Esophagus squamous epithelium (tissue), 5 donors: Measurements from ENCODE around the gene MUC15. TPM values are rescaled to one million over a fixed set of nuclear protein-coding genes. Genes with fewer than 3 reads are reported as not detected.
A peak's percentile ranks its signal among the peaks of the same experiment; 100 is the strongest.

Experiments
- DNase-seq: peaks from one replicate; lab custom pipeline; 2025; lab: John Stamatoyannopoulos, UW
- H3K27ac ChIP-seq, 4 donors: fragments of 200-600 bp; sonication (generic); one replicate each; pipeline ENCODE4 v1.5.1; 2016 to 2019; ENCODE audit warnings: mild to moderate bottlenecking in 1 of 4
- H3K27me3 ChIP-seq, 4 donors: fragments of 200-600 bp; sonication (generic); 1 replicate in 3 of 4; 2 replicates in 1 of 4; pipeline versions ENCODE4 v1.5.1 to v1.6.0; 2017 to 2021; ENCODE audit warnings: antibody characterized with exemption in 1 of 4
- H3K36me3 ChIP-seq, 3 donors: fragments of 200-600 bp; sonication (generic); one replicate each; pipeline ENCODE4 v1.5.1; 2016 to 2019
- H3K4me1 ChIP-seq, 3 donors: fragments of 200-600 bp; sonication (generic); one replicate each; pipeline ENCODE4 v1.5.1; 2017 to 2019
- H3K4me3 ChIP-seq, 4 donors: fragments of 200-600 bp; sonication (generic); 1 replicate in 3 of 4; 2 replicates in 1 of 4; pipeline ENCODE4 v1.5.1; 2016 to 2019; ENCODE audit warnings: mild to moderate bottlenecking in 2 of 4, moderate library complexity in 1 of 4
- H3K9me3 ChIP-seq, 3 donors: fragments of 200-600 bp; sonication (generic); one replicate each; pipeline ENCODE4 v1.5.1; 2016 to 2019
- POLR2A ChIP-seq, 4 donors: fragments of 450-650 bp; IDR thresholded peaks; one replicate each; pipeline ENCODE4 v1.6.1; 2017; ENCODE audit warnings: antibody characterized with exemption in 4 of 4, mild to moderate bottlenecking in 4 of 4, moderate library complexity in 3 of 4
- WGBS, 2 donors: methylation state at CpG; one replicate each; pipeline ENCODE4 v1.1.5; 2018; 5-methylcytosine and 5-hydroxymethylcytosine counted together
- intact Hi-C: fragments of 100-400 bp; cut with DNase I; formaldehyde crosslinking; loops from one replicate; pipeline ENCODE4 v1.15.0; 2022
- total RNA-seq, 4 donors: library from RNA; depleted of rRNA; stranded (reverse); fragments of >200 nt; gene quantifications; one replicate each; pipeline ENCODE4 v1.1.0, GENCODE V29; 2016
- TF ChIP-seq, protein P1 (sequence below), 6 experiments: fragments of 450-650 bp in 4 of 6; fragments of 200-600 bp in 2 of 6; sonication (generic) in 2 of 6; IDR thresholded peaks; one replicate each; pipeline ENCODE4 v1.5.1; 2016 to 2019; ENCODE audit warnings: antibody characterized with exemption in 6 of 6, mild to moderate bottlenecking in 4 of 6, moderate library complexity in 4 of 6
- donor health status: DM: yes; HTN: yes; CAD: no.

The MUC15 gene
- total RNA-seq, 4 donors from 2014 or later: 14.7 to 30.6 (median 22.4) TPM

DNA sequence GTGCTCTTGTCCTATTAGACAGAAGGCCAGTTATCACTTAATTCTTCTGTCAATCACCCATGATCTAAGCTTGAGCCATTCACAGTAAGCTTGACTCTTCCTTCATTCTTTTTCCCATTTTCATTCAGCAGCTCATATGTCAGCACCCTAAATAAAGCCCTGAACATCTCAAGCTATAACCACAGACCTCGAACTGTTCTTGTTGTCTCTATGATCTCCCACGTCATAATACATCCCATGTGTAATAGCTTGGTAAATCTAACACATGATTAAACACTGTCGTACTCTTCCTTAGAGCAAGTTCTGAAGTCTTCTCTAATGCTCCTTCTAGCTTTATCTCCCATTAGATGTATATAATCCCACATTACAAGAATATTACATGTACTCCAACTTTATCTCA lies 14.4 kb downstream of the MUC15 start:
- WGBS, 2 donors: 48 to 50% methylated on average over 3 of the region's 3 CpGs
- no peaks in the 10 kb centered on the region for H3K27me3 ChIP-seq
- H3K9me3 ChIP-seq: no peaks in the 10 kb centered on the region
- no peak overlapping the region for H3K27ac ChIP-seq
- H3K4me3 ChIP-seq: no peak overlapping the region
- H3K4me1 ChIP-seq: no peaks in the 10 kb centered on the region
- TF ChIP-seq, protein P1, sequence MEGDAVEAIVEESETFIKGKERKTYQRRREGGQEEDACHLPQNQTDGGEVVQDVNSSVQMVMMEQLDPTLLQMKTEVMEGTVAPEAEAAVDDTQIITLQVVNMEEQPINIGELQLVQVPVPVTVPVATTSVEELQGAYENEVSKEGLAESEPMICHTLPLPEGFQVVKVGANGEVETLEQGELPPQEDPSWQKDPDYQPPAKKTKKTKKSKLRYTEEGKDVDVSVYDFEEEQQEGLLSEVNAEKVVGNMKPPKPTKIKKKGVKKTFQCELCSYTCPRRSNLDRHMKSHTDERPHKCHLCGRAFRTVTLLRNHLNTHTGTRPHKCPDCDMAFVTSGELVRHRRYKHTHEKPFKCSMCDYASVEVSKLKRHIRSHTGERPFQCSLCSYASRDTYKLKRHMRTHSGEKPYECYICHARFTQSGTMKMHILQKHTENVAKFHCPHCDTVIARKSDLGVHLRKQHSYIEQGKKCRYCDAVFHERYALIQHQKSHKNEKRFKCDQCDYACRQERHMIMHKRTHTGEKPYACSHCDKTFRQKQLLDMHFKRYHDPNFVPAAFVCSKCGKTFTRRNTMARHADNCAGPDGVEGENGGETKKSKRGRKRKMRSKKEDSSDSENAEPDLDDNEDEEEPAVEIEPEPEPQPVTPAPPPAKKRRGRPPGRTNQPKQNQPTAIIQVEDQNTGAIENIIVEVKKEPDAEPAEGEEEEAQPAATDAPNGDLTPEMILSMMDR (IDR thresholded peaks at IDR 0.05): no peak
- no peak for TF ChIP-seq POLR2A (IDR thresholded peaks at IDR 0.05)
- DNase-seq: no peak
- H3K36me3 ChIP-seq: no peaks in the 10 kb centered on the region
- intact Hi-C loops: no loop called here

DNA sequence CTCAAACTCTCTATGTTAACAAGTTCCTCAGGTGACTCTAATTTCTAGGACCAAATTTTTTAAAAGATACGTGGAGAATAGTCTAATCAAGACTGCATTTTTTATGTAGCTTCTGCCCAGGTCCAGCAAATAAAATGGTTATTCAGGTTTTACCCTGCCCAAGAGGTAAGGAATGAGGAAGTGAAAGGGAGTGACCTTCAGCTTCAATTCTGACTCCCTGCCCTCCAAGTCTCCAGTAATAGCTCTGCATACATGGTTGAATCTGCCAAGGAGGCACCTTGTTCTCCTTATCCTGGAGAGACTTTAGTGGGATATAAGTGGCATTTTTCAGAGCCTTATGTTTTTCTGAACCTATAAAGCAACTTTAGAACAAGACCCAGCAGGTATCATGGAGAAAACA lies 15.5 kb downstream of the MUC15 start:
- WGBS, 2 donors: 71 to 75% methylated on average over 1 of the region's 1 CpG
- Histone ChIP-seq H3K4me3 (no peak overlapping the region), H3K27ac (no peak overlapping the region), H3K9me3 (no peaks in the 10 kb centered on the region), H3K4me1 (no peaks in the 10 kb centered on the region), H3K36me3 (no peaks in the 10 kb centered on the region), H3K27me3 (no peaks in the 10 kb centered on the region)
- no peak for TF ChIP-seq POLR2A (IDR thresholded peaks at IDR 0.05)
- TF ChIP-seq, protein P1 (IDR thresholded peaks at IDR 0.05): no peak
- DNase-seq: no peak
- intact Hi-C loops: no loop called here

DNA sequence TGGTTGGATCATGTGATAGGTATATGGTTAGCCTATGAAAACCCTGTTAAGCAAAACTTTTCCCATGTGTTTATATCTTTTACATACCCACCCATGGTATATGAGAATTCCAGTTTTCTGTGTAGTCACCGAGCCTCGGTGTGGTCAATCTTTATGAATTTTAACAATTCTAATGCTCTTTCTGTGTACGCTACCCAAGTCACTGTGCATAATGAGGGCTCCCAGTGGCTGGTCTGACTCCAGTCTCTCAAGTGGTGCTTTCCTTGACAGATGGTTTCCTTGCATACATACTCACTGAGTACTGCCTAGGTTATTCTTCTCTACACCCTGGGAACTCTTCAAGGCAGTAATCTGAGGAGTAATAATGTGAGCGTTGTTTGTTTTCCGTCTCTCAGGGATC lies 17.6 kb downstream of the MUC15 start:
- H3K9me3 ChIP-seq: no peaks in the 10 kb centered on the region
- H3K27me3 ChIP-seq: no peaks in the 10 kb centered on the region
- intact Hi-C loops: no loop called here
- H3K4me3 ChIP-seq: no peak overlapping the region
- no peak for DNase-seq
- WGBS, 2 donors: 86 to 87% methylated on average over 5 of the region's 5 CpGs
- no peaks in the 10 kb centered on the region for H3K4me1 ChIP-seq
- TF ChIP-seq POLR2A (IDR thresholded peaks at IDR 0.05): no peak
- TF ChIP-seq, protein P1 (IDR thresholded peaks at IDR 0.05): no peak
- H3K36me3 ChIP-seq: no peaks in the 10 kb centered on the region
- H3K27ac ChIP-seq: no peak overlapping the region

DNA sequence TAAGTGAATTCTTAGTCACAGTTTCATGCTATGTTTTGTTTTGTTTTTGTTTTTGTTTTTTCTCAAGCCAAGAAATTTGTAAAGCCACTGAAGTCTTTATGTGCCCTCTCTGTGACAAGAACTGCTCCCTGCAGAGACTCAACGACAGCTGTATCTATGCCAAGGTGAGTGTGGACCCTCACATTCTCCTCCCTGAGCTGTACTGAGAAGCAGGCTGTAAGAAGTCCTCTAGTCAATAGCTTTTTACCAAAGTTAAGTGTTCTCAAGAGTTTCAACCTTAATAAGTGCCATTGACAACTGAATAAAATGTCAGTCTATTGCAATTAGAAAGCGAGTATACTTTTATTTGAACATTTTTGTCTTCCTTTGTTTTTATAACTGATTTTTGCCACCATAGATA lies 18.9 kb downstream of the MUC15 start:
- TF ChIP-seq, protein P1 (IDR thresholded peaks at IDR 0.05): no peak
- TF ChIP-seq POLR2A (IDR thresholded peaks at IDR 0.05): no peak
- Histone ChIP-seq H3K27me3 (no peaks in the 10 kb centered on the region), H3K4me3 (no peak overlapping the region), H3K27ac (no peak overlapping the region), H3K9me3 (no peaks in the 10 kb centered on the region), H3K4me1 (no peaks in the 10 kb centered on the region), H3K36me3 (no peaks in the 10 kb centered on the region)
- no peak for DNase-seq
- intact Hi-C loops: no loop called here
- 61 to 68% methylated on average over 2 of the region's 2 CpGs for WGBS, 2 donors

DNA sequence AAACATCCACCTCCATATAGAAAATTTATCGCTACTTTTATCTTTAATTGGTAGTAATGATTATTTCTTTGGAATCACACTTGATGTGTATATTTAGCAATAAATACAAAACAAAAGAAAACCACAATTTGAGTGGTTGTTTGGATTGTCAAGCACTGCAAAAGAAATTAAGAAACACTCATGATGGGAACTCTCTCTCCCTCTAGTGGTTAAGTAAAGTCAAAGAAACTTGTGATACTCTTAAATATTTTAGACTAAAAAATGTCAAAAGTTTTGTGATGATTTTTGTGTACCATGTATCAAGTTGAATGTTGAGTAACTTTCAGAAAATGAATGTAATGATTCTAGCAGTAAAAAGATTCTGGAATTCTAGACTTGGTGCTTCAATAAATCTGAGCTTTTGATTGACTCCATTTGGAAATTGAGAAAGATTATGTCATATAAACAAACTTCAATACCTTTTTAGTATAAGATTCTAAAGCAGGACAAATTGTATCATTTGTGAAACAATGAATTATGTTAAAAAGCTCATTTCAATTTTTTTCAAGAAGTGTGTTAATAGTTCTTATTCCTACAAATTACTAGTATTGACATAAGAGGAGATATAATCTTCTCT lies 20.8 kb downstream of the MUC15 start:
- DNase-seq: no peak
- no peaks in the 10 kb centered on the region for H3K36me3 ChIP-seq
- H3K4me1 ChIP-seq: no peaks in the 10 kb centered on the region
- intact Hi-C loops: no loop called here
- H3K27ac ChIP-seq: no peak overlapping the region
- H3K9me3 ChIP-seq: no peaks in the 10 kb centered on the region
- 16 to 42% methylated on average over 1 of the region's 1 CpG for WGBS, 2 donors
- no peak overlapping the region for H3K4me3 ChIP-seq
- TF ChIP-seq, protein P1 (IDR thresholded peaks at IDR 0.05): peak in 3 of 6 experiments; percentile 21 to 53 (median 42)
- TF ChIP-seq POLR2A (IDR thresholded peaks at IDR 0.05): no peak
- no peaks in the 10 kb centered on the region for H3K27me3 ChIP-seq
